Right renal cortex interstitium (tissue), 3 donors: ENCODE data around the gene TAF4. TPM values are rescaled to one million over a fixed set of nuclear protein-coding genes. Genes with fewer than 3 reads are reported as not detected.

Experiments used
- DNase-seq, 3 donors: peaks; one replicate each; pipeline ENCODE4 v3.0.0-alpha.2; 2013; ENCODE audit warnings: low read depth in 3 of 3, low spot score in 2 of 3
- polyA plus RNA-seq, 3 donors: library from polyadenylated mRNA; unstranded; fragments of 120-200 nt; gene quantifications; one replicate each; pipeline ENCODE4 v1.2.1, GENCODE V29; 2013; ENCODE audit not compliant: insufficient read length in 3 of 3

The TAF4 gene
- polyA plus RNA-seq, 3 donors = 14.1 to 16.1 (median 14.8) TPM

DNA sequence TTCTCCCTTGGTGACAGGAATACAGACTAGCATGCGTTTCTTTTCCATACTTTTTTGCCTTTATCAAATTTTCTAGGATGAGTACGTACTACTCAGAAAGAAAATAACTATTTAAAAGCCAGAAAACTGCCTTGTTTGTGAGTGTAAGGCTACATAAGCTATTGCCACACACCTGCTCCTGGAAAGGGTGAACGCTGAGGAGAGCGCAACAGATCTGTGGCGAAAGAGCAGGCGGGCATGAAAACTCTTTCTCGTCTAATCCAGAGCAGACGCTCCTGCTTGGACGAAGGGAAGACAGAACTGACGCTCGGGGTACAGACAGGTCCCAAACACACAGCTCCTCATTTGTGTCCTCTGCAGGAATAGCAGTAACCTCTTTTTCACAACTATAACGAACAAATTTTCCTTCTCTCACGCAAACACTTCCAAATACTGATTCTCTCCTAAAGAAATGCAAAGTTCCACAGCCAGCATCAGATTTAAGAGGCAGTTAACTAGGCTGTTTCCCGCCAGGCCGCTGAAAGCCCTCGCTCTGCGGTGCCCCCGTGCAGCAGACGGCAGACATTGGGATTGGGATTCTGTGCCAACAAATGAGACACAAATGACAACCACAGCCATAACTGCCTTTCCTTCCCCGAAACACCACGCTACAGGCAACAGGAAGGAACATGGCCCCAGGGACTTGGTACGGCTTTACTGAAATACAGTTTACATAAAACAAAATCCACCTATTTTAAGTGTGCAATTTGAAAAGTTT lies 20.0 kb downstream of the TAF4 start:
- DNase-seq = no peak

DNA sequence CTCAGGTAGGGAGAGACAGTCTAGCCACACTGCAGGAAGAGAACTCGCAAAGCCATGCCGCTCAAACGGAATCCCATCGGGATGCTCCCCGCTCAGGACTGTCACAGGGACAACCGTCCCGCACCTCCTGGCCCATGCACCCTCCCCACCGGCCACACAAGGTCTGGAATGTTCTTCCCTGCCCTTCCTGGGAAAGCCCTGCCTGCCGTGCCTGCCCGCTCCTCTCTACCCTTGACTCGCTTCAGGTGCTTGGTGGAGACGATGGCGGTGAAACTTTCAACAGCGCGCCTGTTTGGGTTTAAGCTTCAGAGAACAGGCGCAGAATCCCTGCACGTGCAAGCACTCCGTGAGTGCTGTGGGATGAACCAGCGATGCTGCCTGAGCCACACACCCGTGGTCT lies 20.6 kb downstream of the TAF4 start:
- DNase-seq = no peak

DNA sequence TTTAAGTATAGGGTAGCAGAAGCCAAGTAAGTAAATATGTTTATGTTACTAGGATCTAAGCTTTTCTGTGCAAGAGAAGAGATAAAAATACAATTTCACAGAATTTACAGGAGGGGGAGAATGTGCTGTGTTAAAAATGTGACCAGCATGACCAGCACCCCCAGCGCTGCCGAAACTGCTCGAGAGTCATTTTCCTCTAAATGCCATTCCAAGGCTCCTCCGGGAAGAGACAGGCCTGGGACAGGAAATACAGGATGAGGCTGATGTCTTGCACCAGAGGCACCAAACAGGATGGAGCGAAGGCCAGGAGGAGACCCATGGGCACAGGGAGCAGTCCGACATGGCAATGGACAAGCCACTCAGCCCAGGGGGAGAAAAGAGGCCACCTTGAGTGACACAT lies 21.1 kb downstream of the TAF4 start:
- no peak for DNase-seq

DNA sequence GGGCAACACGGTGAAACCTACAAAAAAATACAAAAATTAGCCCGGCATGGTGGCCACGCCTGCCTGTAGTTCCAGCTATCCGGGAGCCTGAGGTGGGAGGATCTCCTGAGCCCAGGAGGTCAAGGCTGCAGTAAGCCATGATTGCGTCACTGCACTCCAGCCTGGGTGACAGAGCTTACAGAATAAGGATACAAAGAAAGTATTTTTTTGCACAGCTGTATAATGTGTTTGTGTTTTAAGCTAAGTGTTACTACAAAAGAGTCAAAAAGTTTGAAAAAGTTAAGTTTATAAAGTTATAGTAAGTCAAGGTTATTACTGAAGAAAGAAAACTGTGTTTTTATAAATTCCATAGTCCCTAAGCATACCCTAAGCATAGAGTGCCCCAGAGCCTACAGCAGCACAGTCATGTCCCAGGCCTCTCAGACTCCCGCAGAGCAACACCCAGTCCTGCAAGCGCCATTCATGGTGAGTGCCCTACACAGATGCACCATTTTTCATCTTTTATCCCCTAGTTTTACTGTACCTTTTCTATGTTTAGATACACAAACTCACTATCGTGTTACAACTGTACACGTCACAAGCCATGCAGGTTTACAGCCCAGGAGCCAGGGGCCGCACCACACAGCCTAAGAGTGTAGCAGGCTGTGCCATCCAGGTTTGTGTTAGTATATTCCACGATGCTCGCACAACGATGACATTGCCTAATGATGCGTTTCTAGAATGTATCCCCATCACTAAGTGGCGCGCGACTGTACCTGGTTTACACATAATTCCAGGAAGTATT lies 22.4 kb downstream of the TAF4 start:
- DNase-seq = no peak

DNA sequence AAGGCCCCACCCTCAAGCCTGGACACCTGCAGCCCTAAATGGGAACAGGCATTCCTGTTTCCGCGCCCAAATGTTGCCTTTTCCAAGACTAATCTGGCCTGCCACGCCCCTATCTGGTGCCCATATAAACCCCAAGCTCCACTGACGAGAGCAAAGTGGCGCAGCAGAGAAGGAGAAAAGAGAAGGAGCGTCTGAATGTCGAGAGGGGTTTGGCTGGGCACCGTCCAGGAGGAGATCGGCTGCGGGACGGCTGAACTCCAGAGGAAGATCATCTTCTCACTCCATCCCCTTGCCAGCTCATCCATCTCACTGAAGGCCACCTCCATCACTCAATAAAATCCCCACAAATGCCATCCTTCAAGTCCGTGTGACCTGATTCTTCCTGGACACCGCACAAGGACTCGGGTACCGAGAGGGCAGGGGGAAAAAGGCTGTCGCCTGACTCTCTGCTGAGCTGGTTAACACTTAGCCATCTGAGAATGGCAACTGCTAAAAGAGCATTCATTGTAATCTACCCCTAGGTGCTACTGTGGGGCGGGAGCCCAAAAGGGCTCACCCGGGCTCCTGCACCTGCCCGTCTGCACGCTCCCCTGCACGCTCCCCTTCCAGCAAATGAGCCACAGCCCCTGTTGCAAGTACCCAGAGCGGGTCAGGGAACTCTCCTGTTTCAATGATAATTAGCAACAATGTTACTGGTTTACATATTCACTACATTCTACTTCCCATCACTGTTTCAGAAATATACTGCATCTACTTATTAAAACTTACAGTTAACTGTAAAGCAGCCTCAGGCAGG lies 23.5 kb downstream of the TAF4 start:
- DNase-seq = no peak

DNA sequence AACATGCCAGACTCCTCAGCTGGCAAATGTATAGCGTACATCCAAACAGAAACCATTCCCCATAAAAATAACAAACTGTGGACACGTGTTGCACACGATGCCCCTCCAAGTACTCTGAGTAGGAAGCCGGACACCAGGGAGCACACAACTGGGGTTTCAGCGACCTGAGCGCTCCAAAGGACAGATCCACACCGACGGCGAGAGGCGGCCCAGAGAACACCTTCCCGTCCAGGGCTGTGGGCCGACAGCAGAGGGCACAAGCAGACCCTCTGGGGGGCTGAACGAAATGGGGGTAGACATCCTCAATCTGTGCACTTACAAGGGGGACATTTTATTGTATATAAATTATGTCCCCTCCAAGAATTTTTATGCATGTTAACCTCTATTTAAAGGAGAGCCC lies 24.7 kb downstream of the TAF4 start:
- no peak for DNase-seq

DNA sequence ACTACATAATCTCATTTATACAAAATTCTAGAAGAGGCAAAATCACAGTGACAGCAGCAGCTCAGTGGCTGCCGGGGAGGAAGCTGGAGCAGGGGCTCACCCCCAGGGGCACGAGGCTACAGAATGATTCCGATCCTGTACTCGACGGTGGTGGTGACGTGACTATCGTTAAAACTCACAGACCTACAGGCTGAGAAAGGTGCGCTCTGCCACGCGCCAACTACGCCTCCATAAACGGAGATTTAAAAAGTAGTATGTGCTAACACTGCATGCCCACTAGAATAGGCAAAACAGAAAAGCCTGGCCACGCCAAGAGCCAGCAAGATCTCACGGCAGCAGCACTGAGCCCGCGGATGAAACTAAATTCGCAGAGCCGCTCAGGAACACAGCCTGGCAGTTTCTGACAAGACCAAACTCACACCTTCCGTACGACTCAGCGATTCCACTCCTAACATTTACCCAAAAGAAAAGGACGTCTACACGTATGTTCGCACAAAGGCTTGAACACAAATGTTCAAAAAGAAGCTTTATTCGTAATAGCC lies 25.2 kb downstream of the TAF4 start:
- DNase-seq = no peak

DNA sequence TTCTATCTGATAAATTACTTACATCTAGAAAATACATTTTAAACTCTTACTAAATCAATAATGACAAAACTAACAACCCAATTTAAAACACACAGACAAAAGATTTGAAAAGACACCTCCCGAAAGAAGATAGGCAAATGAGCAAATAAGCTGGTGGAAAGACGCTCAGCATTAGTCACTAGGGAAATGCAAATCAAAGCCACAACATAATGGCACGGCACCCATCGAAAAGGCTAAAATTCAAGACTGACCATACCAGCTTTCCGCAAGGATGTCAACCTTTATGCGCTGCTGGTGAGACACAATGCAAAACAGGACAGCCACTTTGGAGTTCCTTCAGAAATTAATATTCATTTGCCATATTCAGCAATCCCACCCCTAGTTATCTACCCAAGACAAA lies 25.9 kb downstream of the TAF4 start:
- DNase-seq = no peak

DNA sequence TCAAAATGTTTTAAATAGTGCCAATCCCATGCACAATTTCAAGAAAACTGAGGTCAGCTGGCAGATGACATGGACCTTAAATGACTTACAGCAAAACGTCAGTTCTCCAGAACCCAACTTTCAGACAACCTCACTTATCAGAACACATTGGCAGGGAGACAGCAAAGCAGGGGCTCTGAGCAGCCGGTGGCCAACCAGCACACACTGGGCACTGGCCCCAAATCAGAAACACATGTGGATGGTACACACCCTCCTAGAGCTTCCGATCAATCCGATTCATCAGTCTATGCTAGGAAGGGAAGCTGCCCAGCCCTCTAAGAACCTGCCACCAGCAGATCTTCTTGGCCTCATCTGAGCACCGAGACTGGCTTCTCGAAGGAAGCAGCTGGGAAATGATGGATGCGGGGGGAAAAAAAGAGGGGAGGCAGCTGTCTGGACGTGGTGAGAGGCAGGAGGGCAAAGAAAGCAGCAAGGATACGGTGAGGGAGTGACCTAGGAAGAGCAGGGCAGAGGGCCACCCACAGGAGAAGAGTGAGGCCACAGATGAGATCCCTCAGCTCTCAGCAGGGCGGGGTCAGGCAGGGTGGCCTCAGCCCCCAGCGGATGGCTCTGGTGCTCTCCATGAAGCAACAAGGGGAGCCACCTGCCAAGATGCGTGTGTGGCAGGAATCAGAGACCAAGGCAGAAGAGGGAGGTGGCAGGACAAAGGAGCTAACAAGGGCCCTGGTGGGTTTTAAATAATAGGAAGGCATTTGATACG lies 32.9 kb downstream of the TAF4 start:
- DNase-seq = no peak

DNA sequence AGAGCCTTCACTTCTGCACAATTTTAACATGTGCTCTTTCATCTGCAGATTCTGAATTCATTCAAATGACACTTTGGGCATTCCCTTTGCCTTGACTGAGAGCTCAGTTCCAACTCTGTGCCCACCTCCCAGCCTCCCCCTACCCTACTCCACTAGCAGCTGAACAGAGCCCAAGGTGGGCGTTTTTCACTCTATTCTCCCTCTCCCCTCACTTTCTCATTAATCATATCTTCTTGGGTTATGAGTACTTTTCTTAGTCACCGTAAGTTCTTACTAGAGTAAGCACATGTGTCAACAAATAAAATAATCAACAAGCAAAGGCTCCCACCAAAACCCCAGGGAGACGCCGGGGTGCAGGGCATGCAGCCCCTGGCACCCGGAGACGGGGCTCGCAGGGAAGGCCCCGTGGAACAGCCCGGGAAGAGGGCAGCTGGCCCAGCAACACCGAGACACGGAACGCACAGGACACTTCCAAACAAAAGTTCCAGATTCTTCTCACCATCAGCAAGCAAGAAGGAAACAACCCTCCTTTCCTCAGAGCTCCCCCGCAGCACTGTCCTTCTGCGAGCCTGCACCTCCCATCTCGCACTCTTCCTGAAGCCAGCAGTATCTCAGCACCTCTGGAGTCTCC lies 34.1 kb downstream of the TAF4 start:
- DNase-seq = no peak

DNA sequence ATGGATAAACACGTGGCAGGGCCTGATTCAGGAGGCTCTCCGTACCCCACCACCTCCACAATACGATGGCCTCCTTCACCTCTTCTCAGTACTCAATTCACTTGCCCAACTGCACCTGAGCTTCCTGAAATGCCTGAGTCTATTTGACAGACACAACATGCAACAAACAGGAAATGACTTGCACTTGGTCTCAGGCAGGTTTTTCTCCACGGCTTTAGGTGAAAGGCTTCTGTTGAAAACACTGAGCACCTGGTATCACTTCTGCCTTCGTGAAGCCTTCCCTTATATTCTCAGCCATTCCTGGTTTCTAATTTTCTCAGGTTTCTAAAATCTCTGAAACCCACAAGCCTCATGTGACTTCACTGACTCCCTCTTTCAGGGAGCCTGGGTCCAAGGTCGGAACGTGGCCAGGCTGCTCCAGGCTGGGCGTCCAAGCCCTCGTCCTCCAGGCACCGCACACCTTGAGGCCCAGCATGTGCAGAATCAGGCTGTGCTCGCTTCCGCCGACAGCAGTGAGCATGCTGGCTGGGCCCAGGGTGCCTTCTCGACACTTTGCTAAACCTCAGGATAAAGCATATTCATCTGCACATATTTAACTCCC lies 34.7 kb downstream of the TAF4 start:
- no peak for DNase-seq

DNA sequence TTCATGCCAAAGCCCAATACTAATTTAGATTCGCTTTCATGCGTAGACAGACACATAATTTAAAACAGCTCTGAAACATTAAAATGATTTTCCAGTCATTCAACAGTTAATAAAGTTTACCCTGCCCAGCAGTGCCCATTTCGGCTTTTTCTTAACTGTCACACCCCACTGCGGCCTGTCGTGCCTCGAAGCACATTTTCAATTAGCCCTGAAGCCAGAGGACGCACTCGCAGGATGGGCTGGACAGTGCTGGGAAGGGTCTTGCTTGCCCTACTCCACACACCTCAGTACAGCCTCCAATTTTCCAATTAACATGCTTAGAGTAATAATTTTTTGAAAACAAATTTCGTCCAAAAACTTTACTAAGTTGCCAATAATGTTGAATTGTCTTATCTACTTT lies 35.3 kb downstream of the TAF4 start:
- DNase-seq = no peak

DNA sequence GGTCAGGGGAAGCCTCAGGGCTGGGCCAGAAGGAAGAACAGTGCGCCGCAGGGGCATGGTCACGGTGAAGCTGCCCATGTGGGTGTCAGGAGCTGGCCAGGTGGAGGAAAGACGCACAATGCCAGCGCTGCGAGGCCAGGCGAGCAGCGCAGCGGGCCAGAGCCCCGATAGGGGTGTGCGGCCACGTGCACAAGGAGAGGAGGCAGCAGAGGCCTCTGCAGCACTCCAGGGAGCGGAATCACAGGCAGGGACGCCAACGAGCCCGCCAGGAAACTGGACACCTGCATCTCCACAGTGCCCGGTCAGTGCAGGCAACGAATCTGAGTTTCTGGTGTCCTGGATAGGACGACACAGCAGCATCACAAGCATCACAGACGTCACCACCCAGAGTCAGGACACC lies 35.7 kb downstream of the TAF4 start:
- DNase-seq = no peak

DNA sequence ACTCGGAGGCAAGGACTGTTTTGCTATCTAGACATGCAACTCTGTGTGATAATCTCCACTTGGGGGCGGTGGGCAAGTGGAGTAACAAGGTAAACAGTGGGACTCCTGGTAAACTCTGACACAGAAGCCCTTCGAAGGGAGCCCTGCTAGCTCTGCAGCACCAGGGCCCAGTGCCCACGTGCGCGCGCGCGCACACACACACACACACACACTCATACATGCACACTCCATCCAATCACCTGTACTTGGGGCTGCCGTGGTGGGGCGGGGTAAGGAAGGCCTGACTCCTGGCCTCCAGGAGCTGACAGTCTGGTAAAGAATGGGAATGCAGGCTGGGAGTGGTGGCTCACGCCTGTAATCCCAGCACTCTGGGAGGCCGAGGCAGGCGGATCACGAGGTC lies 36.4 kb downstream of the TAF4 start:
- no peak for DNase-seq

DNA sequence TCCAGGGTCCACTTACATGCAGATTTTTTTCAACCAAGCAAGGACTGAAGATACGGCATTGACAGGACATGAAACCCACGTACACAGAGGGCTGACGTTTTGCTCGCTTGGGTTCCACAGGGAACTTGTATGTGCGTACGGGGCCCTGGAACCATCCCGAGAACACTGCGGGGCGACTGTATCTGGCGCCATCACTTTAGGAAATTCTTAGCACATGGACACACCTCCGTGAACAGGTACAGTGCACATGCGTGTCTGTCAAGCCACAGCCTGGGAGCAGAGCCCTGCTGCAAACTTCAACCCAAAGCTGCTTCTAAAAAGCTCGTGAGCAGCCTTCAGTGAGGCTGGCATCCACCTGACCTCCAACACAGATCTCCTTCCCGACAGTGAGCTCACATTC lies 37.3 kb downstream of the TAF4 start:
- DNase-seq = no peak

DNA sequence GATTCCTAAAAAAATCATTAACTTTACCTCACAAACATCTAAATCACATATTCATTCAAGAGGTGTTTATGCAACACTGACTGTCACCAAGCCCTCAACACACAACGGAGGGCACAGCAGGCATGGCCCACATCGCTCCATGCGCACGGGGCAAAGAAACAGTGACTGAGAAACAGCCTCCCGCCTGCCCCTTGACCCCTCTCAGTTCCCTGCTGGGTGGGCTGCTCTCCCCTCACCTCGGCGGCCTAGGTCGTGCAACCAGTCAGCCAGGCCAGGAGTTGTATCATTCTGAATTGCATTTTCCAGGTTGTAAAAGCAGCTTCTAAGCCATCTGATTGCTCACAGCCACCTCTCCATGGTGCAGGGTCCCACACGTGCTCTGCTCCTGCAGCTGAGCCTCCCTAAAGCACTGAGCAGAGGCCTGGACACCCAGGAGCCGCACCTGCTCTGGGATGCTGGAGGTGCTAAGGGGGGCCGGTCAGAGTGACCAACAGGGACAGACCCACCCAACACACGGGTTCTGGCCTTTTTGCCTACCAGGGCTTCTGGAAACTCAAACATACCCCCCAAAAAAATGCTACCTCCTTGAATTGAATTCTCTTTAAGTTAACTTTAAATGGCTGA lies 37.9 kb downstream of the TAF4 start:
- DNase-seq = no peak

DNA sequence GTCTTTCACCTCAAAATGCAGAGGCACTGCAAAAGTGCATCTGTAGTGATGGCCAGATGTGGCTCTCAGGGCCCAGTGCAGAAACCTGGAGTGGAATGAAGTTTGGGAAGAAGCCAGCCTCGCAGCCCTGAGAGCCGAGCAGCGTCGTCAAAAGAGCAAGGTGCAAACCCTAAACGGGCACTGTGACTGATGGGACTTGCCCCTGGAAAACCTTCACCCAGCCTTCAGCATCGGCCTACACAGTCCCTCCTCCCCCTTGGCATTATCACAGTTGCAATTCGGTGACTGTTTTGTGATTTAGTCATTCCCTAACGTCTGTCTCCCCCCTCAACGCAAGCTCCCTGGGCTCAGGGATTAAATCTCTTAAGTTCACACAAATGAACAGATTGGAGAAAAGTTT lies 38.6 kb downstream of the TAF4 start:
- no peak for DNase-seq

DNA sequence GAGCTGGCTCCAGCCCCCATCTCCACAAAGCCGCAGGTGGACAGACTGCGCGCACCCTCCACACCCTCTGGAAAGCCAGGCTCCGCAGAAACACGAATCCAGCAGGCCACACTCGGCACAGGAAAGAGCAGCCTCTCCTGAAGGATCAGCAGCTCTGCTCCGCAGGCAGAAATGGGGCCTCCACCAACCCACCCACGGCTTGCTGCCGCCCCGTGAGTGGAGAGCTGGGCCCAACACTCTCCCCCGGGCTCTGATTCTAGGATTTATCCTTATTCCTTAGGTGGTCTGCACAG lies 39.2 kb downstream of the TAF4 start:
- DNase-seq = no peak

DNA sequence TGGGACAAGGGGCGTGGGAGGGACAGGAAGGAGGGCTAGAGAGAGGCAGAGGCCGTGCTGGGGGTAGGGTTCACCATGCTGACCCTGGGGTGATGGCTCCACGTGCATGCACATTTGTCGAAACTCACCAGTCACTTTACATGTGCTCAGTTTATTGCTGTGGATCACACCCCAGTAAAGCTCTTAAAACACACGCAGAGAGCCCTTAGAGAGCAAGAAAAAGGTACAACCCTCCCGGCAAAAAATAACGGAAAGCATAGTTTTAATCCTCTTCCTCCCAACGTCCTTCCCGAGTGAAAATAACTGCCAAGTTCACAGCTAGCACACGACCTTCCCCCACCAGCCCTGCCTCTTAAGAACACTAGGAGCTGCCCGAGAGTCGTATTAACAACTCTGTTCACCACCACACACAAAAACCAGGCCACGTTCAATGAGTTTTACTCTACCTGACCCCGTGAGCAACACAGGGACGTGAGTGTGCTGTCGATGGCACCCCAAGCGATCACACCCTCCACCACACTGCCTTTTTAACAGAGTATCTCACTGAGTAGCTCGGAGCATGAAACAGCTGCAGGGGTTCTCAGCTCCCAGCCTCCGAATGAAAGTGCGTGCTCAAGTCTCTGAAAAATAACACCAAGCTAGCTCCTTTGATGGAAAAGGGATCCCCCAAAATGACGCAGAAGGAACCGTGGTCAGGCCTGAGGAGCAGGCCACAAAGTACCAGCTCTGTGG lies 39.7 kb downstream of the TAF4 start:
- no peak for DNase-seq
